HFF-Myc (cell line): ENCODE results near the gene GALT.

Experiments used
- DNase-seq: peaks from one replicate; pipeline ENCODE4 v3.0.0-alpha.2; 2011; ENCODE audit warnings: low read depth; ENCODE audit errors: extremely low read depth
- H3K4me3 ChIP-seq: replicated peaks from 2 replicates; pipeline ENCODE4 v1.5.1; 2011; ENCODE audit warnings: low read depth, mild to moderate bottlenecking, control low read depth, low read length
- CTCF ChIP-seq: IDR thresholded peaks from 2 replicates; pipeline ENCODE4 v1.5.1; 2012; ENCODE audit warnings: mild to moderate bottlenecking, low read depth, low read length, control low read depth; ENCODE audit errors: missing control alignments

The GALT gene

GRCh38 chr9:34694811-34695210 is 48.3 kb downstream of the GALT start:
- H3K4me3 ChIP-seq, result no peak overlapping the region
- no peak for TF ChIP-seq CTCF
- no peak for DNase-seq
